SU-DHL-6 (cell line): Measurements from ENCODE around the gene GCNA.

Experiments
- H2AFZ ChIP-seq: fragments of 200-600 bp; sonication (generic); 2 replicates; pipeline ENCODE4 v1.6.1; 2014; ENCODE audit warnings: low read depth, mild to moderate bottlenecking, moderate library complexity, mixed read lengths, antibody characterized with exemption, low read length; ENCODE audit not compliant: severe bottlenecking
- H3F3A ChIP-seq: fragments of 200-600 bp; shearing (Covaris generic); 2 replicates; pipeline ENCODE4 v1.6.0; 2016; ENCODE audit warnings: antibody characterized with exemption, mild to moderate bottlenecking; ENCODE audit not compliant: insufficient read depth
- H3K27ac ChIP-seq: fragments of 200-600 bp; sonication (generic); 2 replicates; pipeline ENCODE4 v1.5.1; 2016; ENCODE audit warnings: low read depth, mild to moderate bottlenecking, low read length, moderate library complexity, mixed read lengths
- H3K27me3 ChIP-seq: fragments of 200-600 bp; sonication (generic), shearing (Covaris generic); 2 replicates; pipeline ENCODE4 v1.6.0; 2014; ENCODE audit warnings: mild to moderate bottlenecking, low read length
- H3K36me3 ChIP-seq: fragments of 200-600 bp; sonication (generic); 2 replicates; pipeline ENCODE4 v1.6.1; 2014; ENCODE audit warnings: mild to moderate bottlenecking, low read length, mixed read lengths
- H3K4me2 ChIP-seq: fragments of 300-600, 200-600 bp; shearing (Covaris generic), sonication (generic); 2 replicates; pipeline ENCODE4 v1.6.0; 2014; ENCODE audit warnings: low read length, low read depth, mild to moderate bottlenecking; ENCODE audit not compliant: poor library complexity, severe bottlenecking
- H3K4me3 ChIP-seq: fragments of 200-600 bp; sonication (generic); 2 replicates; pipeline ENCODE4 v1.5.1; 2014; ENCODE audit warnings: antibody characterized with exemption, low read length, mild to moderate bottlenecking, mixed read lengths; ENCODE audit not compliant: insufficient read depth, poor library complexity, severe bottlenecking
- H3K79me2 ChIP-seq: fragments of 200-600 bp; sonication (generic); 2 replicates; pipeline ENCODE4 v1.6.1; 2014; ENCODE audit warnings: mild to moderate bottlenecking, low read length, moderate library complexity; ENCODE audit not compliant: insufficient read depth
- H3K9ac ChIP-seq: fragments of 200-600 bp; sonication (generic); 2 replicates; pipeline ENCODE4 v1.7.0; 2014; ENCODE audit warnings: mild to moderate bottlenecking, low read length
- H3K9me2 ChIP-seq: fragments of 200-600 bp; sonication (generic); replicated peaks from 2 replicates; pipeline ENCODE4 v1.6.1; 2014; ENCODE audit warnings: low read length; ENCODE audit not compliant: insufficient read depth
- H3K9me3 ChIP-seq: fragments of 200-600 bp; sonication (generic); 2 replicates; pipeline ENCODE4 v1.6.1; 2014; ENCODE audit warnings: low read length, mixed read lengths; ENCODE audit not compliant: insufficient read depth
- H4K20me1 ChIP-seq: fragments of 200-600 bp; sonication (generic); 2 replicates; pipeline ENCODE4 v1.6.1; 2014; ENCODE audit warnings: low read depth, mild to moderate bottlenecking, antibody characterized with exemption, low read length, moderate library complexity, mixed read lengths
- EZH2phosphoT487 ChIP-seq: fragments of 200-600 bp; sonication (generic), shearing (Covaris generic); conservative IDR thresholded peaks from 2 replicates; pipeline ENCODE4 v1.6.1; 2018; ENCODE audit warnings: mild to moderate bottlenecking, antibody characterized with exemption, low read length, moderate library complexity, mixed read lengths
- TF ChIP-seq, protein P1 (sequence below): fragments of 200-600 bp; sonication (generic); IDR thresholded peaks from one replicate; pipeline ENCODE4 v1.5.1; 2017; ENCODE audit warnings: antibody characterized with exemption, mild to moderate bottlenecking, low read length, moderate library complexity; ENCODE audit not compliant: insufficient read depth, poor library complexity, severe bottlenecking

GCNA gene

DNA sequence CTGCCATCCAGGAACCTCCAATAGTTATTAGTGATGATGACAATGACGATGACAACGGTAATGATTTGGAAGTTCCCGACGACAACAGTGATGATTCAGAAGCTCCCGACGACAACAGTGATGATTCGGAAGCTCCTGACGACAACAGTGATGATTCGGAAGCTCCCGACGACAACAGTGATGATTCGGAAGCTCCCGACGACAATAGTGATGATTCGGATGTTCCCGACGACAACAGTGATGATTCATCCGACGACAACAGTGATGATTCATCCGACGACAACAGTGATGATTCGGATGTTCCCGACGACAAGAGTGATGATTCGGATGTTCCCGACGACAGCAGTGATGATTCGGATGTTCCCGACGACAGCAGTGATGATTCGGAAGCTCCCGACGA lies 25.4 kb downstream of the GCNA start:
- TF ChIP-seq EZH2phosphoT487, result no peak
- TF ChIP-seq, protein P1, sequence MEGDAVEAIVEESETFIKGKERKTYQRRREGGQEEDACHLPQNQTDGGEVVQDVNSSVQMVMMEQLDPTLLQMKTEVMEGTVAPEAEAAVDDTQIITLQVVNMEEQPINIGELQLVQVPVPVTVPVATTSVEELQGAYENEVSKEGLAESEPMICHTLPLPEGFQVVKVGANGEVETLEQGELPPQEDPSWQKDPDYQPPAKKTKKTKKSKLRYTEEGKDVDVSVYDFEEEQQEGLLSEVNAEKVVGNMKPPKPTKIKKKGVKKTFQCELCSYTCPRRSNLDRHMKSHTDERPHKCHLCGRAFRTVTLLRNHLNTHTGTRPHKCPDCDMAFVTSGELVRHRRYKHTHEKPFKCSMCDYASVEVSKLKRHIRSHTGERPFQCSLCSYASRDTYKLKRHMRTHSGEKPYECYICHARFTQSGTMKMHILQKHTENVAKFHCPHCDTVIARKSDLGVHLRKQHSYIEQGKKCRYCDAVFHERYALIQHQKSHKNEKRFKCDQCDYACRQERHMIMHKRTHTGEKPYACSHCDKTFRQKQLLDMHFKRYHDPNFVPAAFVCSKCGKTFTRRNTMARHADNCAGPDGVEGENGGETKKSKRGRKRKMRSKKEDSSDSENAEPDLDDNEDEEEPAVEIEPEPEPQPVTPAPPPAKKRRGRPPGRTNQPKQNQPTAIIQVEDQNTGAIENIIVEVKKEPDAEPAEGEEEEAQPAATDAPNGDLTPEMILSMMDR, result no peak
- H3K36me3 ChIP-seq, result no peaks in the 10 kb centered on the region
- no peaks in the 10 kb centered on the region for H3K9me2 ChIP-seq
- no peak overlapping the region for H3K27ac ChIP-seq
- no peak overlapping the region for H2AFZ ChIP-seq
- no peak overlapping the region for H3K9ac ChIP-seq
- H3K4me2 ChIP-seq, result no peak overlapping the region
- no peaks in the 10 kb centered on the region for H3F3A ChIP-seq
- no peaks in the 10 kb centered on the region for H3K9me3 ChIP-seq
- no peak overlapping the region for H3K4me3 ChIP-seq
- no peaks in the 10 kb centered on the region for H3K27me3 ChIP-seq
- no peaks in the 10 kb centered on the region for H4K20me1 ChIP-seq
- no peaks in the 10 kb centered on the region for H3K79me2 ChIP-seq

DNA sequence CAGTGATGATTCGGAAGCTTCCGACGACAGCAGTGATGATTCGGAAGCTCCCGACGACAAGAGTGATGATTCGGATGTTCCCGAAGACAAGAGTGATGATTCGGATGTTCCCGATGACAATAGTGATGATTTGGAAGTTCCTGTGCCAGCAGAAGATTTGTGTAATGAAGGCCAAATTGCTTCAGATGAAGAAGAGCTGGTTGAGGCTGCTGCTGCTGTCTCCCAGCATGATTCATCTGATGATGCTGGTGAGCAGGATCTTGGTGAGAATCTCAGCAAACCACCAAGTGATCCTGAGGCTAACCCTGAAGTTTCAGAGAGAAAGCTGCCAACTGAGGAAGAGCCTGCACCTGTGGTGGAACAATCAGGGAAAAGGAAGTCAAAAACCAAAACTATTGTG lies 25.9 kb downstream of the GCNA start:
- no peaks in the 10 kb centered on the region for H3K27me3 ChIP-seq
- H3K4me3 ChIP-seq, result no peak overlapping the region
- H3K27ac ChIP-seq, result no peak overlapping the region
- no peaks in the 10 kb centered on the region for H3K79me2 ChIP-seq
- no peak overlapping the region for H2AFZ ChIP-seq
- TF ChIP-seq EZH2phosphoT487, result no peak
- TF ChIP-seq, protein P1, result no peak
- H3F3A ChIP-seq, result no peaks in the 10 kb centered on the region
- no peaks in the 10 kb centered on the region for H3K9me2 ChIP-seq
- no peaks in the 10 kb centered on the region for H4K20me1 ChIP-seq
- H3K9me3 ChIP-seq, result no peaks in the 10 kb centered on the region
- H3K4me2 ChIP-seq, result no peak overlapping the region
- no peaks in the 10 kb centered on the region for H3K36me3 ChIP-seq
- no peak overlapping the region for H3K9ac ChIP-seq

DNA sequence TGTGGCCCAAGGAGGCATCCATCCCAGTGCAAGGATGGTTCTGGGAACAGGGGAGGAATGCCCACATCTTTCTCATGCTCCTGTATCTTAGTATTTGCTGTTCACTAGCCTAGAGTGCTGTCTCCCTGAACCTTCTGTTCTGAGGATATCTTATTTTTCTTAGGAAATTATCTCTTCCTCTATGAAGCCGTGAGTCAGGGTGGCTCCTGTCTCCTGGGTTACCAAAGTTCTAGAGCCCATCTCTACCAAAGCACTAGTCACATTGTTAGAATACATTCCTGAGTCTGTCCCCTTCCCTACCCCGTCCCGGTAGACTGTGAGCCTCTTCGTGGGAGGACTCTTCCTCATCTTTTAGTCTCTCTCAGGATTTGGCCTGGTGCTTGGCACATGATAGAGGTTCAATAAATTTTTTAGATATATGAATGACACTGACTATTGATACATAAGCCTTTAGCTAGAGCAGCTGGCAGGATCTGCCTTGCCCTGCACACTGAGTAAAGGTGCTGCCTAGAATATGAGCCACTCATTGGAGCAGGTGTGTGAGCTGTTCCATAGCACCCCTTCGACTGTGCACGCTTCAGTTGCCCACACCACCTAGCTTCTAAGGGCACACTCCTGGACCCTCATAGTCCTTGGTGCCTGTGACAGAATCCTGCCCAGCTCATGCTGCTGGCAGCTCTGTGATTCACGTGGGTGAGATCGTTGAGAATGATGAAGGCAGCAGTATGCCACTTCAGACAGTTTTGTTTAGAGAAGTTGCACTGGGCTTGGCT lies 26.7 kb downstream of the GCNA start:
- Histone ChIP-seq H3K9me3 (no peaks in the 10 kb centered on the region), H3K27me3 (no peaks in the 10 kb centered on the region), H3K36me3 (no peaks in the 10 kb centered on the region), H3K4me3 (no peak overlapping the region), H3K4me2 (no peak overlapping the region), H3K27ac (no peak overlapping the region), H3F3A (no peaks in the 10 kb centered on the region), H4K20me1 (no peaks in the 10 kb centered on the region), H3K9ac (no peak overlapping the region), H3K9me2 (no peaks in the 10 kb centered on the region), H2AFZ (no peak overlapping the region), H3K79me2 (no peaks in the 10 kb centered on the region)
- TF ChIP-seq EZH2phosphoT487, result no peak
- TF ChIP-seq, protein P1, result no peak
